SK-N-MC (cell line): ENCODE measurements around the gene KLHL36.

Experiments used
- EZH2 ChIP-seq: fragments of 200-600 bp; sonication (generic); IDR thresholded peaks from one replicate; pipeline ENCODE4 v1.6.1; 2017; ENCODE audit warnings: antibody characterized with exemption
- POLR2AphosphoS5 ChIP-seq: IDR thresholded peaks from 2 replicates; pipeline ENCODE4 v1.6.1; 2012; ENCODE audit warnings: mild to moderate bottlenecking, low read depth, low read length, borderline replicate concordance

DNA sequence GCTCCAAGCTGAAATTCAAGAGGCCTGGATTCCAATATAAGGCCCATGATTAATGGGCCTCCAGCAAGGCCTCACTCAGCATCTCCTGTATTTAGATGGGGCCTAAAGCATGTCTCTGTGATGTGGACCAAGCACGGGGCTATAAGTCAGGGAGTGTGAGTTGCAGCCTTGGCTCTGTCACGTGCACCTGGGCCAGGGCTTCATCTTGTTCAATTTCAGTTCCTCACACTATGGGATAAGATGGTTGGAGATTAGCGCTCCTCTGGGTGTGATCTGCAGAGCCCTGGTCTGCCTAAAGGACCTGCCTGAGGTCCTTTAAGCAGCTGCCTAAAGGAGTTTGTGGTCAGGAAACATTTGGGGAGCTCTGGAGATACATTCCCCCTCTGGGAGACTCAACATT, 25.2 kb downstream of the KLHL36 start:
- TF ChIP-seq POLR2AphosphoS5 = no peak
- no peak for TF ChIP-seq EZH2
